Left cardiac atrium (tissue), 4 donors: ENCODE results near the gene FAS. TPM values are rescaled to one million over a fixed set of nuclear protein-coding genes. Genes with fewer than 3 reads are reported as not detected.

Source experiments
- ATAC-seq, 2 donors: fragments of 200-7000 bp; cut with Tn5 transposase; one replicate each; pipeline ENCODE4 v1.9.1; 2020; ENCODE audit warnings: mild to moderate bottlenecking in 2 of 2, moderate library complexity in 2 of 2
- DNase-seq: peaks from one replicate; pipeline ENCODE4 v3.0.0-alpha.2; 2020
- intact Hi-C, 2 donors: fragments of 100-400 bp; cut with DNase I; formaldehyde crosslinking; loops; one replicate each; pipeline versions ENCODE4 v1.14.1 to v1.15.1; 2022 to 2023
- total RNA-seq, 2 donors: library from RNA; stranded (reverse); fragmentation: NEBNext Ultra II Directional; extraction: Animal tissue kit (Norgen Biotek cat#: 25700); gene quantifications; one replicate each; pipeline ENCODE4 v1.2.1, GENCODE V29; 2021
- donor health status: DM: no; HTN: yes; CAD: no.
- donor health status: DM: no; HTN: yes; CAD: no; lungs with severe emphysema.
- donor health status: DM: yes; HTN: yes; CAD: no.
- donor health status: Dilated cardiomyopathy.

FAS gene
- total RNA-seq, 2 donors from 2014 or later = 6.6 to 8.1 TPM

DNA sequence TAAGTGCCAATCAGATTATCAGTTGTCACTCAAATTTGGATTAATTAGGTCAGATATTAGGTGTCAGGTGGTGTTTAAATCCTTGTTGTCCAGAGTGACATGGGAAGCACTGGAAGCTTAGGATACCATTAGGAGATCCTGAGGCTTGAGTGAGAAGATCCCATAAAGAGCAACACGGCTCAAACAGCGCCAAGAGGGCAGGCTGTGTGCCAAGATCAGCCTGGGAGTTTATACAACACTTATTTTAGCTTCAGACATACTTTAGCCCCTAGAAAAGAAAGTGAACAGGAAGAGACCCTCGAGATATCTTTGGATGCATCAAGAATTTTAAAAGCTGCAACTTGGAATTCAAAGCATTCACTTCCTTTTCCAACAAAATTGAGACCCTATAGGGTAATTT, 23.8 kb upstream of the FAS start:
- peak; percentile 38 to 64 for ATAC-seq
- intact Hi-C loops = no loop called here

DNA sequence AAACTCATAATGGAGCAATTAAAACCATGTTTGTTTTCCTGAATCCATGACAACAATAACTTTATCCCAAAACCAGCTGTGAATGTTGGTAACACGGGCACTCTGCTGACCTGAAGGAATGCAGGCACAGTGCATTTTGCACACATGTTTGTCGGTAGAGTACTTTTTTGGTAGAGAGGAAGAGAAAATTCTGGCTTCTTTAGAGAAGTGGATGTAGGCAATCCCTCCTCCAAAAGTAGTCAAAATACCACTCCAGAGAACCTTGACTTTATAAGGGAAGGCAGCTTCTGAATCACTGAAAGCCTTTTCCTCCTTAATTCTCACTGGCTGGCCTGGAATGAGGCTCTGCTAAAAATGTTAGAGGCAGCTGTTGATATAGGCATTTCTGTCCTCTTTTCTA, 22.2 kb upstream of the FAS start:
- DNase-seq = no peak
- intact Hi-C loops = no loop called here
- ATAC-seq = peak in 1 of 2 donors; percentile 47

More for the DNA sequence above, 23.8 kb upstream of the FAS start:
- DNase-seq = peak; percentile 55

DNA sequence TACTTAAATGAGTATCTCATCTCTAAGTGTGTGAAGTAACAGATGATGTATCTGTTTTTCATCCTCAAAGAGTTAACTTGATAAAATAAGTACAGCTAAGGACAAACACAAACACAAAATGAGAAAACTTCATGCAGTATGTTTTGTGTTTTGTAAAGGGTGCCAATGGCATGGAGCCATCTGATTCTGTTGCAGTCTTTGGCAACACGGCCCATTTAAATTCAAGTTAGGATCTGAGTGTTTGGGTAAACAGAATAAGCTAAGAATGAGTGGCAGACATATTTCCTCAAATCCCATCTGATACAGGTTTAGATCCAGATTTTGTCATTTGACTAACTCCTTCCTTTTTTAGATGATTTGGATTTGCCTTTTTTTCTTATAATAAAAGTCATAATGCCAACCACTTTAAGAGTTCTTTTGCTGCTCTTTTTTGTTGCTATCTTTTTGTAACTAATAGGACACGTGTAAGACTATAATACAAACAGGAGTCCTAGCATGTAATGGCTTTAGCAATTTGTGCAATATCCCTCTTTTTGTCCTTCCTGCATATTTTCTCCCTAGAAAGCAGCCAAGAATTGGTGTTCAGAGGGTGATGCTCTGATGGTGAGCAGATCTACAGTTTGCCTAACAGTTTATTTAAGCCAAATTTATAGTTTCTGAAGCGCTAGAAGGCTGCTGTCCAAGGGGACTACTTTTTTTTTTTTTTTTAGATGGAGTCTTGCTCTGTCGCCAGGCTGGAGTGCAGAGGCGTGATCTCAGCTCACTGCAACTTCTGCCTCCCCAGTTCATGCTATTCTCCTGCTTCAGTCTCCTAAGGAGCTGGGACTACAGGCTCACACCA, 19.2 kb upstream of the FAS start:
- intact Hi-C loops = no loop called here
- peak; percentile 31 to 45 for ATAC-seq

DNA sequence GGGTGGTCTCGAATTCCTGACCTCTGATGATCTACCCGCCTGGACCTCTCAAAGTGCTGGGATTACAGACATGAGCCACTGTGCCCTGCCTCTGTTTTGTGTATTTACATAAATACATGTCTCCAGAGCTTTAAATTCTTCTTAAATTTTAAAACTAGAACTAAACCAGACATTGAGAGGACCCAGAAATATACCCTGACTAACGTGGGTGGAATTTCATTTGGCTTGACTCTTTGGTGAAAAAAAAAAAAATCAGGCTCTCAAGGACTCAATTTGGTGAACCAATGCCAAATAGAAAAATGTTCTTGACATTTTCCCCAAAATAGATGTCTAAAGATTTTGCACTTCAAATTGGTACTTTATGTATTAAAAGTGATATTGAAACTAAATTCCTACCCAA, 16.6 kb upstream of the FAS start:
- ATAC-seq = peak in 1 of 2 donors; percentile 35
- intact Hi-C loops = no loop called here
- DNase-seq = no peak

More for the DNA sequence above, 19.2 kb upstream of the FAS start:
- no peak for DNase-seq

DNA sequence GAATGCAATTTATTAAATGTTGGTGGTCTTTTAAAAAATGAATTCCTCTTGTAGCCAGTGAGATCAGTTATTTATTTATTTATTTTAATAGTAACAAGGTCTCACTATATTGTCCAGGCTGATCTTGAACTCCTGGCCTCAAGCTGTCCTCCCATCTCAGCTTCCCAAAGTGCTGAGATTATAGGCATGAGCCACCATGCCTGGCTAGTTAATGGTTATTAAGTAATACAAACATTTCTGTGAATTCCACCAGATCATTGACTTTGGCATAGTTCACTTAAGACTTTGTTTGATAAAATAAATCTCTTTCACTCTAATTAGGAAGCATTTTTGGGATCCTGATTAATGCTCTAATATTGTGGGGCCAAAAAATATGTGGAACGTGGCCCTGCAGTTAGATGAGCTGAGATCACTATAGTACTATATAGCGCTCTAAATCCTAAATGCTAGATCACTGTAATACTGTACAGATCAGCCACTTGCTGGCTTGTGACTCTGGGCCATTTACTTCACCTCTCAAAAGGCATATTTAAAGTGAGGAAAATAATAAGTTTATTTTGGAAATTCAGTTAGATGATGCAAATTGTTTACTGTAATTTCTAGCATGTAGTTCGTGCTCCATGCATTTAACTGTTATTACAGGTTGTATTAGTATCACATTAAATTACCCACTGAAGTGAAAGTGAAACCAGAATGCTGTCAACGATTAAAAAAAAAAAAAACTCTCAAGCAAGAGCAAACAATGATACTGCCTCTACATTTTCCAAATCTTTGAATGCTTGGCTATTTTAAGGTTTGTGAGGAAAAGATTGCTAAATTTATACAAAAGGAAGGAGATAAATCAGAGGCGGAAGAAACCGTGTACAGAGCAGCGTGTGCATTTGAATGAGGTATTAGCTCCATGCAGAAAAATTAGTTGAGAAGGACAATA, 15.9 kb upstream of the FAS start:
- intact Hi-C loops = no loop called here
- ATAC-seq = peak; percentile 31 to 38
- no peak for DNase-seq

DNA sequence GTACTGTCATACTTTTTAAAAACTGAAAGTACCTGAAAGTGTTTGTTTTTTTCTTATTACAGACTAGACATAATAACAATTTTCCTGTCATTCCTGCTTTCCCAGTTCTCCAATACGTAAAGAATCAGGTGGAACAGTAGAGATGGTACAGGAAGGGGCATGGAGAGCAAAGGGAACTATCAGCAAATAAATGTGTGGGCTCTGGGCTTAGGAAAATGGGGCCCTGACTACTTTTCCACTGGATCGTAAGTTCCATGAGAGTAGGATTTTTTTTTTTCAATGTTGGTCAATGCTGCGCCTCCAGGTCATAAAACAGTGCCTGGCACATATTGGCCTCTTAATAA, 15.2 kb upstream of the FAS start:
- ATAC-seq = no peak
- no peak for DNase-seq
- intact Hi-C loops = no loop called here

DNA sequence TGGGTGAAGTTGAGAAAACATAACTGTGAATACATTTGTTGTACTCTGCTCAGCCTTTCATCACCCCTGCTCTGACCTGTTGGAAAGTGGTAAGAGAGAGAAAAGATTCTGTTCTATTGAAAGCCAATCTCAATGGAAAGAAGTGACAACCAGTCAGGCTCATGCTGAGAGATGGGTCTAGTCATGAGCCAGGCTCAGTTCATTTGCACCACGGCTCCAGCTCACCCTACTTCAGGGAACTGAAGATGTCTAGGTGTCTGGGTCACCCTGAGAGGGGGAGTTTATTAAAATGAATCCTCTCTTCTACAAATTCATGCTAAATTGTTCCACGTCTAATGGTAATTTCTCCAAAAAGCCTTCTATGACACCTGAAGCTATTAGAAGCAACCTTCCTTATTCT, 12.1 kb upstream of the FAS start:
- no peak for DNase-seq
- no peak for ATAC-seq
- intact Hi-C loops = no loop called here

DNA sequence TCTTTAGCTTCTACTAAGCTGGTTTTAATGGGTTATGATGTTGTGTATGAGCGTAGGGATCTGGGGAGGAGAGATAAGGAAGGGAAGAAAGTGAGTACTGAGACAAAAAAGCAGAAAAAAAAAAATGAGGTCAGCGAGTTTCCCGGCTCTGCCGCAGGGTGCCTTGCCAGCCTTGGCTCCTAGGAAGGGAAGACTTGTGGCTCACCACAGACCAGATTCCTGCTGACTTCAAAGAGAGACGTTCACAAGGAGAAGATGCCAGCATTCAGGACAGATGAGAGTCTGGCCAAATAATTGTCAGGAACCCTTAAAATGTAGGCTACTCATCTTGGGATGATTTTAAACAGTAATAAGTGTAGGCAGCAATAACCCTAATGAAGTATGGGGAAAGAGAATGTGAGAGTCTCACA, 11.4 kb upstream of the FAS start:
- ATAC-seq (peak; percentile 46 to 82), DNase-seq (peak; percentile 54)
- intact Hi-C loops = no loop called here

DNA sequence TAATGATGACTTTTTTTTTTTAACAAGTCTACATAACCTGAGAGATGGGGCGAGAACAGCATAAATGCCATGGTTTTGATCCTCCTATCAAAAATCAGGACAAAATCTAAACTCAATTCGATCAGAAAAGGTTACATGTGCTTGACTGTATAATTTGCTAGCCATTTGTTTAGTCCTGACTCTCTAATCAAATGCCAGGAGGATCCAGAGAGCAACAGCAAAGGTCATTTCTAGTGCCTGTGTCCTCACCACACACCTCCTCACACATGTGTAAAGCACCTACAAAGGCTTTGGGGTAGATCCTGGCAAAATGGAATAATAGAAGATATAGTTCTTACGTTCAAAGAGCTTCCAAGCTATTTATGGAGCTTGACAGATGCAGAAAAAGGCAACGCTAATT, 11.0 kb upstream of the FAS start:
- intact Hi-C loops = no loop called here
- DNase-seq = no peak
- ATAC-seq = no peak

DNA sequence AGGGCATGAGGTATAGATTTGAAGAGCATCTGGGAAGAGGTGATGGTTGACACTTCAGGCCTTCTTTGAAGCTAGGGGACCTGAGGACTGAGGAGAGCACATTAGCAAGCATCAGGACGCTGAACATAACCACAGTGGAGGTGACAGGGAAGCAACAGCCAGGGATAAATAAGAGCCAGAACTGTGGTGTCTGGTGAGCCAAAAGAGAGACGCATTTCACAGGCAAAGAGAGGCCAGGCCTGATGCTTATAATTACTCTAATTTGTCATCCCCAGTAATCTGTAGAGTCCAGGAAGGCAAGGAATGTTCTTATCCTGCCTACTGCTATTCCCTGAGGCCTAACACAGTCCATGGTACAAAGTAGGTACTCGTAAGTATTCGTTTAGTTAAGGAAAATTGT, 10.4 kb upstream of the FAS start:
- ATAC-seq = peak; percentile 55 to 61
- no peak for DNase-seq
- intact Hi-C loops = no loop called here

DNA sequence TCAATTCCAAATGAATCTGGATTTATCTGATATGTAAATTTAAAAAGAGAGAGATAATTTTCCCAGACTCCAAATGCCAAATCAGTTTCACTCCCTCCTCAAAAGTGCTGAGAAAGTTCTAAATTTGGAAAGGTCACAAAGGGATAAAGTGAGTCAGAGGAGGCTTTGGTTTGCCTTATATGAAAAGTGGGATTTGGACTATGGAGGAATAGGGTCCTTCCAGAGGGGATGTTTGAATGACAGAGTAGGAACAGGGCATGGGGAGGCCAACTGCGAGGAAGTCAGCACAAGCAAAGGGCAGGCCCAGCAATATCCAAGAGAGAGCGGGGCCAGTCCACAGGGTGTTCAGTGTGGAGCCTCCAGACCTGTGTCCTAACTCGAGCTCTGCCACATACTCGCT, 9.8 kb upstream of the FAS start:
- intact Hi-C loops = no loop called here
- ATAC-seq = peak; percentile 42 to 45
- DNase-seq = no peak

DNA sequence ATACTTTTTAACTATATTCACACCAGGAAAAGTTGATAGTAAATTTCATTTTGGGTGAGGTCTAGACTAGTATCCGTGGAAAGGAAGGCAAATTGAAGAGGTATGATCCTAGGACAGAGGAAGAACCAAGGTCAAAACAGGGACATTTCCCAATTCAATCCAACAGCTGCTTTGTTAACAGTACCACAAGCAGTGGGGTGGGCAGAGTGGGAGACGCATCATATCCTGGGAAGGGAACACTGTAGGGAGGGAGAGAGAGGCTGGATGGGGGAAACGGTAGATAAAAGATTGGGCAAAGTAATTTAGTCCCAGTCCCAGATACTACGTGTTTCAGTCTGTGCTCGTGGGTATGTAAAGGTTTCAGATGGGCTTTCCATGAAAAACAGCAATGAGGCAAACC, 9.2 kb upstream of the FAS start:
- no peak for DNase-seq
- intact Hi-C loops = no loop called here
- no peak for ATAC-seq

DNA sequence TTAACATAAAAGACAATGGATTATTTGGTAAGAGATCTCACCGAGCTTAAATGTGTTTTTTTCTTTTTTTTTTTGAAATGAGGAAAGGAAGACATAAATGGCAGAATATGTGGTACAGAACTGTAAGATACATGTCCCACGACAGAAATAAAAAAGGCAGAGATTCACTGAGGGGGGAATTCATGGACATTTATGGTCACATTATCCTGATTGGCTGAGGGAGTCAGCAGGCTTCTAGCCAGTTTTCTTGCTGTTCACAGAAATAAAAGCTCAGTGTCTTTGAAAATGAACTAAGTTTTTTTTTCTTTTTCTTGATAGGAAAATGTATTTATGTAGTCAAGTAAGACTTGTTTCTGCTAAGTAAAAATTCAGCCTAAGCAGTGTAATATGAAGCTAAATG, 8.2 kb upstream of the FAS start:
- intact Hi-C loops = no loop called here
- ATAC-seq (no peak), DNase-seq (no peak)

DNA sequence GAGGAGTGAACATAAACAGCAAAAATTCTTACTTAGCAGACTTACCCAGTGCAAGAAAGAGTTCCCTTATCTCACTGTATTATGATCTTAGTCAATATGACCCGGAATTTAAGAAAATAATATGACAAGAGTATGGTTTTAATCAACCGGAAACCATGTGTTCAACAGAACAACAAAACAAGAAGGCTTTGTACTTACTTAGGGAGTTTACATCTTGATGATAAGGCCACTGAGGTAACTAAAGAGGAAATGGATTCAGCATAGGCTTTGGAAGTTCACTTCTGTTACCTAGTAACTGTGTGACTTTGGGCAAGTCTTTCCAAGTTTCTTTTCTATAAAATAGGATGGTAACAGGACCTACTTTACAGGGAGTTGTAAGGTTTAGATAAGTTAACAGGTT, 7.4 kb upstream of the FAS start:
- intact Hi-C loops = no loop called here
- no peak for DNase-seq
- no peak for ATAC-seq

DNA sequence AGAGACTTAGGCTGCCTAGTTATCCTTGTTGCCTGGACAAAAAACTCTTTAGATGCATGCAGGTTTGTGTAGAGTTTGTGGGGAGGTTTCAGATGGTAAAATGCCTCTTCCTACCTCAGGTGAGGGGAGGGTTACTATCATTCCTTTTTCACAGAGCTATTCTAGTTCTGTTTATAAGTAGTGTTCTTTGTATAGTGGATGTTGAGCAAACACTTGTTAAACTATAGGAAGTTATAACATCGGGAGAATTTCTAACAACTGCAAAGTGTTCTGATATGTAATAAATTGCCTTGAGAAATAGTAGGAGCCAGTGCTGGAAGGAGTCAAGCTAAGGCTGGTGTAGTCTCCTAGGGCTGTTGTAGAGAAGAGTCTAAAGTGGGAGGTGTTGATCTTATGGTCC, 6.7 kb upstream of the FAS start:
- ATAC-seq = no peak
- no peak for DNase-seq
- intact Hi-C loops = no loop called here

DNA sequence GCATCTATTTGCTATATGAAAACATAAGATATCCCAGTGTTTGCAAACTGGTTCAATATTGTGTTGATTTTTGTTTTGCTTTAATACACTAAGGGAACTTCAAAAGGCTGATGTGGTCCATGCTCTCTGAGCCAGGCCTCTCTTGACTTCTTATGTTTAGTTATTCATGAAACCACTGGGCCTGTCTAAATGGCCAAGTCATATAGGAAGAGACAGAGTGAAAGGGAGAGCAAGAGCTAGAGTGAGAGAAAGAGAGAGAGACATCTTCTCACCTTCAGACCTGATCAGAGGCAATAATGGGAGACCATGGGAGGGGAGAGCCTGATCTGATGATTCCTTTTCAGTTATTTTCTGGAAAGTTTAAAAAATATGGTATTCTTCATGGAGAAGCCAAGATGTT, 6.1 kb upstream of the FAS start:
- DNase-seq (no peak), ATAC-seq (no peak)
- intact Hi-C loops = no loop called here

DNA sequence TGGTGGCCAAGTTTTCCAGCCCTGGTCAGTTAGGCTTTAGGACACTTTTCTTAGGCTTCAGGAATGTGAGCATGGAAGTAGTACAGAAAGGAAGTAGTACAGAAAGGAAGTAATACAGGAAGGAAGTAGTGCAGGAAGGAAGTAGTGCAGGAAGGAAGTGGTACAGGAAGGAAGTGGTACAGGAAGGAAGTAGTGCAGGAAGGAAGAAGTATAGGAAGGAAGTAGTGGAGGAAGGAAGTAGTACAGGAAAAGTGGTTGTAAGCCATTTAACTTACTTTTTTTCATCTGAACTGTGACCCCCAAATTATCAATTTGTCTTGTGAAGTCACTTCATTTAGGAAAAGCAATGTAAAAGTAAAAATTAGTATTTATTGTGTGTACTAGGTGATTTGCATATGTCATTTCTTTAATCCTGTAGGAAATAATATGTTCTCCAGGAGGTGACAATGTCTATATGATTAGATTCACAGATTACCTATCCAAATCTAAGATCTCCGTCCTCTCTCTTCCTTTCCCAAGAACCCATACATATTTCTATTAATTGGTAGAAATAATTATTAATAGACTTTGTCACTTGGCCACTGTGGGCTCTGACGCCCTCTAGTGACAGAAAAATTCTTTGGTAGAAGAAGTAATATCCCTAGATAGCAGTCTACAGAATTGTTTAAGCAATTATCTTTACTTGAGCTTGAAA, 3.9 kb upstream of the FAS start:
- ATAC-seq (no peak), DNase-seq (no peak)
- intact Hi-C loops = loop anchor here (2.0 to 5.0 kb wide), 2 partner anchors 52 to 149 kb away; no protein-coding TSS in a partner anchor

DNA sequence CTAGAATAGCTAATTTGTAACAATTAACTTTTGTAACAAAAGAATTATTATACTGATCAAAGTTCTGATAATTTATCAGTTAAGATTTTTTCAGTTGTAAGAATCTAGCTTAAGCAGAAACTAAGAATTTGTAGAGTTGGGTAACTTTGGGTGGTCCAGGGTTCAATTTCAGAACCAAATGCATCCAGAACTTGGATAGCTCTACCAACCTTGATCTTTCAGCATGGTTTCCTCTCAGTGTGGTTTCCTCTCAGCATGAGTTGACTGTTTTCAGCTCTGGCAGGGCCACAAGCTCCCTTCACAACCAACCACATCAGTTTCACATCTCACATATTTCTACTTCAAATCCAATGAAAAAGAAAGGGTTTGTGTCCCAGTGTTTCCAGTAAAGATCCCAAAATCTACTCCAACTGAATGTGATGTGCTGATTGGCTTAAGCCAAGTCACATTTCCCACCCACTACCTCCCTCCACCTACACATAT, 3.3 kb upstream of the FAS start:
- no peak for ATAC-seq
- intact Hi-C loops = loop anchor here (2.0 to 5.0 kb wide), 2 partner anchors 52 to 150 kb away; no protein-coding TSS in a partner anchor
- no peak for DNase-seq

DNA sequence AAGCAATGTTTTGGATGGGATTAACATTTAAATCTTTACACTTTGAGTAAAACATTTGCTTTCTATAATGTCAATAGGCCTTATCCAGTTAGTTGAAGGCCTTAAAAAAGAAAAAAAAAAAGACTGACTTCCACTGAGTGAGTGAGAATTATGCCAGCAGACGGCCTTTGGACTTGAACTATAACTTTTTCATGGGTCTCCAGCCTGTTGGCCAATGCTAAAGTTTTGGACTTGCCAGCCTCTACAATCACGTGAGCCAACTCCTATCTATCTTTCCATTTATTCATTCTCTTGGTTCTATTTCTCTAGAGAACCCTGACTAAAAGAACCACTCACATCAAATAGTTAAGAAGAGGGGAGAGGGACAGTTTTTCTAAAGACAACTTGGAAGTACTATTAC, 2.8 kb upstream of the FAS start:
- intact Hi-C loops = loop anchor here (2.0 to 5.0 kb wide), 2 partner anchors 53 to 151 kb away; no protein-coding TSS in a partner anchor
- ATAC-seq (no peak), DNase-seq (no peak)
